Measurements from ENCODE around the gene PNPLA7.
A peak's percentile ranks its signal among the peaks of the same experiment; 100 is the strongest.

PNPLA7 gene

GRCh38 chr9:137492464-137493363, 57.5 kb downstream of the PNPLA7 start:
- DNase-seq: no peak

DNA sequence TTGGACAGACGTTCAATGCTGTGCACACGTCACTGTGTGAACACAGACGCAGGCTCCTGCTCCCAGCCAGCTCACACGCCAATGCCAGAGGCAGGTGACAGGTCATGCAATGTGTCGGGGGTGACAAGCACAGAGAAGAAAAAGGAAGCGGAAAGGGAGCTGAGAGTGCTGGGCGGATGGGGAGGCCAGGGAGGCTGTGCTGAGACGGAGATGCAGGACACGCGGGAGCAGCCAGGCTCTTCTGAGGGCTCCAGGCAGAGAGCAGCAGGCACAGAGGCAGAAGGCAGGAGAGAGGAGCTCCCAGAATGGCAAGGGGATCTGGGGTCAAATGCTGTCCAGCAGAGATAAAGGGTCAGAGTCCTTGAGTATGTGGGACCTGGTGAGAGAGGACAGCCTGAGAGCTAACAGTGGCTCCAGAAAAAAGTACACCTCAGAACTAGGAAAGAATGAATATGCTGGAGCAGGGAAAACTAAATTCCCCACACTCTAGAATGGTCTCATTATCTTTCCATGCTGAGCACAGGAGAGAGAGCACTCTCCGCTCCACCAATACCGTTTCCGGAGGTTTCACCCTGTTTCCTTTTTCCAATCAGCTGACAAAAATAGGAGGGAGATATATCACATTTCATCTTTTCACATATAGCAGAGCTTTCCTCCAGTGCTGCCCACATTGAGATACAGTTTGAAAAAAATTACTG, 58.3 kb downstream of the PNPLA7 start:
- no peak for DNase-seq

GRCh38 chr9:137490532-137491186, 59.5 kb downstream of the PNPLA7 start:
- DNase-seq: no peak

DNA sequence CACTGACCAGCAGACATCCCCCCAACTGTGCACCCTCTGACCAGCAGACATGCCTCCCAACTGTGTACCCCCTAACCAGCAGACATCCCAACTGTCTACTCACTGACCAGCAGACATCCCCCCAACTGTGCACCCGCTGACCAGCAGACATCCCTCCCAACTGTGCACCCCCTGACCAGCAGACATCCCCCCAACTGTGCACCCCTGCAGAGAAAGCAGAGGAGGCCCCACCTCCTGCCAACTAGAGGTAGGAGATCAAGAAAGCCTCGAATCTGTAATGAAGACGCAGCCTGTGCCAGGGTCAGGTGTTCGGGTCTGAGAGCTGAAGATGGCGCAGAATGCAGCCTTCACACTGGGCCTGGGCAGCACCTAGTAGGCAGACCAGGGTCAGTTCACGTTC, 61.3 kb downstream of the PNPLA7 start:
- no peak for DNase-seq

DNA sequence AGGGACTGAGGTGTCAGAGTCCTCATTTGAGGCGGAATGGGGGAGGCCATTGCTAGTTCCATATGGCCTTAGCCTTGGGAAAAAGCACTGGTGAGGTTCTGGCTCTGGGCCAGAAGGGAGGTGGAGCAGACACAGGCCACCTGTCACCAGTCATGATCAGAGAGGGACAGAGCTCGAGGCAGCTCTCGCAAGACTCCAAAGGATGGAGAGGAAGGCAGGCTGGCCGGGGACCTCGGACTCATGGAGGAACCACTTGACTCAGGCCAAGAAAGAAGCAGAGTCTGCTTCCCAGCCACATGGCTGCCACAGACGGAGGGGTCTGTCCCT, 61.9 kb downstream of the PNPLA7 start:
- DNase-seq: peak; percentile 14

DNA sequence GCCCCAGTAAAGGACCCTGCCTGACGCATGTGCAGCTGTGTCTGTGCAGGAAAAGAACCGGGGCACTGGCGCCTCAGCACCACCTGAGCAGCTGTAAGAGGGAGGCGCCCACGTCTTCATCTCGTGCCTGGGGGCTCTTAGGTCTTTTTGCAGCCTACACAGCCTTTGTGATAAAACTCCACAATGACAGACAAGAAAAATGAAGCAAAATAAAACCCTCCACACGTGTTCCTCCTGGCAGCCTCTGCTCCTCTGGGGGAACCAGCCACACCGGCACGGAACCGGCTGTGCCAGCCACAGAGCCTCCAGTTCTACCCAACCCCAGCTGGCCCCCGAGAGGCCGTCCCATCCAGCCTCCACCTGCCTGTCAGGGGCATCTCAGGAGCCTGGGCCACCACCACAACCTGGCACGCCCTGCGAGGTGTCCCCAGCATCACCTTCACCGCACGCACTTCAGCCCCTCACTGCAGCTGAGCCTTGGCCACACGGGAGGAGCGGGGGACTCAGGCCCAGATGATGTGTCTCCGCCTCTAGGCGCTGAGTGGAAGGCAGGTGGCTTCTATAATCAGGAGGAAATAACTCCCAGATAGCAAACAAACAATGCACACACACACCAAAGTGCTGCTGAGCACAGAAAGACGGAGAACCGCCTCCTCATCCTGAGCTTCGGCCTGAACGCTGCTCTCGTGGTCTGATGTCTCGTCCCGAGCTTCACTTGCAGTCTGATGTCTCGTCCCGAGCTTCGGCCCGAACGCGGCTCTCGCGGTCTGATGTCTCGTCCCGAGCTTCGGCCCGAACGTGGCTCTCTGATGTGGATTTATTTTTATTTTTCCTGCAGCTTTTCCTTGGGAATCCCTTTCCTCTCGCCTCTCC, 62.5 kb downstream of the PNPLA7 start:
- DNase-seq: no peak

- no peak for DNase-seq
Observed at GRCh38 chr9:137486545-137487453, 63.4 kb downstream of the PNPLA7 start.

DNA sequence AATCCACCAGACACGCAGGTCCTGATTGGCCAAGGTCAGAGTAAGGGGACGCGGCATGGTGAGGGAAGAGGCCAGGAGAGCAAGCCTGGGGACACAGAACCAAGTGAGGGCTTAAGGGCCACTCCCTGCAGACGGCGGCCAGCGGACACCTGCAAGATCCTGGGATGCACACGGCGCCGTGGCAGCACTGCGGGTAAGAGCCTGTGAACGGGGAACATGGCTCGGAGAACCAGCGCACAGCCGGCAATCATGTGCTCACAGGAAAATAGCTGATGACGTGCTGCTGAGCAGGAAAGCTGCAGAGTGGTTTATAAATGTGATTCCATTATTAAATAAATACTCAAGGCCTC, 64.1 kb downstream of the PNPLA7 start:
- DNase-seq: no peak

- no peak for DNase-seq
Observed at GRCh38 chr9:137485343-137486140, 64.7 kb downstream of the PNPLA7 start.

DNA sequence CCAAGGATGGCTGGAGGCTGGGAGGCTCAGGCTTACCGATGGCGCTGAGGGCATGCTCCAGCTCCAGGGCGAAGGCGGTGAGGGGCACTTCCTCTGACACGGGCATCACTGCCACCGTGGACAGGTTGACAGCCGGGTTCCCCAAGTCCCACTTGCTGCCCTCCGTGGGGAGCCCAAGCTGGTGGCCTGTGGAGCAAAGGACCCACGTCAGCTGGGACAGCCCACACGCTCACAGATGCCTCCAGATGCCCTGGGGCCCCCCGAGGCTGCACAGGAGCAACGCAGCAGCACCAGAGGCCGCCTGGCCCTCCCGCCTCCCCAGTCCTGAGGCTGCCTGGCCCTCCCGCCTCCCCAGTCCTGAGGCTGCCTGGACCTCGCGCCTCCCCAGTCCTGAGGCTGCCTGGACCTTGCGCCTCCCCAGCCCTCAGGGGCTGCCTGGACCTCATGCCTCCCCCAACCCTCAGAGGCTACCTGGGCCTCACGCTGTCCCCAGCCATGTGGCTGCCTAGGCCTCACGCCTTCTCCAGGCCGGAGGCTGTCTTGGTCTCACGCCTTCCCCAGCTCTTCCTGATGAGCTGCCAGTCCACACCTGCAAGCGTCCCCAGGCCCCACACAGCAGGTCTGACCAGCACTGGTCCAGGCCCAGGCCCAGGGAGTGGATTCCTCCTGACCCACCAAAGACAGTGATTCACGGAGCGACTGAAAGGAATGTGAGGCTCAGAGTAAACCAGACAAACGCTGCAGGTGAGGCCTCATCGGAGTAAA, 65.5 kb downstream of the PNPLA7 start:
- DNase-seq: no peak

GRCh38 chr9:137482094-137482781, 68.0 kb downstream of the PNPLA7 start:
- no peak for DNase-seq

DNA sequence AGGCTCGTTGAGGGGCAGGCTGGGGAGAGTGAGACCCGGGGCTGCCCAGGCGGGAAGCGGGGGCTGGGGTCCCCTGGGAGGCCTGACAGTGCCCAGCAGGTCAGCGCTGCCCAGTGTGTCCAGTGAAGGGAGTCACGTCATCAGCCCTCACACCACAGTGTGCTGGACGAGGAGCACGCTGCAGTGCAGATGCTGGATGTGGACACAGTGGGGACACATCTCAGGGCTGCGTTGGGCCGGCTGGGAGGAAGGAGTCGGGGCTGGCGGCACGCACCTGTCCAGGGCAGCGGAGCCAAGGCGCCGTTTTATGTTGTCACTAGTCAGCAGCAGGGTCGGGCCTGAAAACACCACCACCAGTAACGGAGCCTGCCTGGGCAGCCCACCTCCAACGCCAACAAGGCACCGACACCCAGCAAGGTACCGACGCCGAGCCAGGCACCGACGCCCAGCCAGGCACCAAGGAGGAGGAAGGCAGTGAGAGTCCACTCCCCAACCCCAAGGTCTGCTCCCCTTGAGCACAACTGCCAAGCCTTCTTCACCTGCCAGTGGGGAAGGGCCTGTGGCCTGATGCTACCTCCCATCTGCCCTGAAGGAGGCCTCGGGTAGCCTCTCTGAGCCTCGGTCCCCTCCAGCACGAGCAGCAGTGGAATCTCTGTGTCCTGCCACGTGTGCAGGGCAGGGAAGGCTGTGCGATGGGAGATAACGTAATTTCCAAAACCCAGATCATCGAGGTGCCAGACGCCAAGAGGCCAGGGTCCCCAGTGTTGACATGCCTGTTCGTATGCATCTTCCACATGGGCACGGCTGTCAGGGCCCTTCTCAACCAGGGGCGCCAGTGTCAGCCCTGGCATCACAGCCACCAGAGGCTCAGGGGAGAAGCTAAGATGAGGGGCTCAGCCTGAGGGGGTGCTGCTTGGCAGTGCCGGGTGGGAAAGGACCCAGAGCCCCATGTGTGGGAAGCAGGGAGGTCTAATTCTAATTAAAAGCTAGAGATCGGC, 69.2 kb downstream of the PNPLA7 start:
- no peak for DNase-seq

- no peak for DNase-seq
Observed at GRCh38 chr9:137479892-137480685, 70.1 kb downstream of the PNPLA7 start.

GRCh38 chr9:137478962-137479861, 71.0 kb downstream of the PNPLA7 start:
- DNase-seq: no peak

GRCh38 chr9:137478613-137478961, 71.6 kb downstream of the PNPLA7 start:
- no peak for DNase-seq
